B cell (primary cell): ENCODE results near the gene PRR23C. TPM values are rescaled to one million over a fixed set of nuclear protein-coding genes. Genes with fewer than 3 reads are reported as not detected.
"Not testable (repeated sequence)": the region's sequence is repeated elsewhere in the genome, so short reads cannot be mapped to it uniquely, and the experiment has no call there.

Source experiments
- ATAC-seq: fragments of 200-7000 bp; cut with Tn5 transposase; one replicate; pipeline ENCODE4 v1.10.0; 2021; ENCODE audit warnings: low read depth, mild to moderate bottlenecking, moderate number of reproducible peaks, moderate library complexity
- CTCF ChIA-PET: fragments of 350-600 bp; sonication (Branson Sonifier 250); formaldehyde crosslinking; loops from one replicate; lab custom pipeline; 2021; ENCODE audit warnings: antibody characterized with exemption, inconsistent platforms; lab: Charles Lee
- POLR2A ChIA-PET: fragments of 350-600 bp; sonication (Branson Sonifier 250); formaldehyde crosslinking; loops from one replicate; lab custom pipeline; 2021; ENCODE audit warnings: antibody characterized with exemption; lab: Charles Lee
- DNase-seq: peaks from one replicate; pipeline ENCODE4 v3.0.0; 2013
- H2AFZ ChIP-seq: 2 replicates; pipeline ENCODE4 v1.6.1; 2012; ENCODE audit warnings: mild to moderate bottlenecking, low read depth, low read length; ENCODE audit not compliant: insufficient read depth, poor library complexity, severe bottlenecking
- H3K27ac ChIP-seq, 2 donors: 1 replicate in 1 of 2; 2 replicates in 1 of 2; pipeline ENCODE4 v1.5.1; 2012 to 2013; ENCODE audit warnings: low read length in 2 of 2, mild to moderate bottlenecking in 2 of 2, moderate library complexity in 1 of 2
- H3K27me3 ChIP-seq, 4 experiments: fragments of 200-600 bp in 1 of 4; sonication (generic) in 1 of 4; replicated peaks in 1 of 4; 1 replicate in 2 of 4; 2 replicates in 2 of 4; pipeline versions ENCODE4 v1.6.1 to v1.7.0; 2013 to 2016; ENCODE audit warnings: low read length in 3 of 4, mild to moderate bottlenecking in 2 of 4, mixed read lengths in 1 of 4, moderate library complexity in 1 of 4; ENCODE audit not compliant: insufficient read depth in 4 of 4, control insufficient read depth in 3 of 4; ENCODE audit errors: control extremely low read depth in 1 of 4
- H3K36me3 ChIP-seq, 2 experiments: replicated peaks in 1 of 2; 1 replicate in 1 of 2; 2 replicates in 1 of 2; pipeline versions ENCODE4 v1.6.1 to v1.7.1; 2013; ENCODE audit warnings: low read length in 1 of 2; ENCODE audit not compliant: insufficient read depth in 2 of 2, control insufficient read depth in 1 of 2; ENCODE audit errors: control extremely low read depth in 1 of 2, extremely low read depth in 1 of 2
- H3K4me1 ChIP-seq, 2 donors: fragments of 200-600 bp in 1 of 2; sonication (generic) in 1 of 2; 1 replicate in 1 of 2; 2 replicates in 1 of 2; pipeline versions ENCODE4 v1.5.1 to v1.6.1; 2013 to 2017; ENCODE audit warnings: low read length in 2 of 2; ENCODE audit not compliant: control insufficient read depth in 2 of 2, insufficient read depth in 2 of 2
- H3K4me2 ChIP-seq: replicated peaks from 2 replicates; pipeline ENCODE3; 2012; ENCODE audit warnings: mild to moderate bottlenecking, low read depth, low read length; ENCODE audit not compliant: poor library complexity, severe bottlenecking
- H3K4me3 ChIP-seq, 5 experiments: fragments of 200-600 bp in 1 of 5; sonication (generic) in 1 of 5; 1 replicate in 3 of 5; 2 replicates in 2 of 5; pipeline versions ENCODE4 v1.5.1 to v1.7.0; 2011 to 2016; ENCODE audit warnings: low read length in 4 of 5, mild to moderate bottlenecking in 4 of 5, low read depth in 2 of 5, control low read depth in 1 of 5, moderate library complexity in 1 of 5; ENCODE audit not compliant: insufficient read depth in 1 of 5; ENCODE audit errors: control extremely low read depth in 1 of 5, extremely low read depth in 1 of 5
- H3K79me2 ChIP-seq: fragments of 200-600 bp; sonication (generic); one replicate; pipeline ENCODE4 v1.6.0; 2016; ENCODE audit warnings: low read length; ENCODE audit not compliant: control insufficient read depth, insufficient read depth
- H3K9ac ChIP-seq: fragments of 200-600 bp; sonication (generic); 2 replicates; pipeline ENCODE4 v1.6.1; 2017; ENCODE audit warnings: mild to moderate bottlenecking, low read length, moderate library complexity
- H3K9me3 ChIP-seq, 3 donors: one replicate each; pipeline versions ENCODE4 v1.6.1 to v1.7.1; 2013; ENCODE audit warnings: low read length in 2 of 3; ENCODE audit not compliant: control insufficient read depth in 2 of 3, insufficient read depth in 1 of 3; ENCODE audit errors: control extremely low read depth in 1 of 3
- H4K20me1 ChIP-seq: 2 replicates; pipeline ENCODE4 v1.6.0; 2012; ENCODE audit warnings: mild to moderate bottlenecking, low read length; ENCODE audit not compliant: insufficient read depth, control insufficient read depth, poor library complexity, severe bottlenecking
- H3K27ac Mint-ChIP-seq: one replicate; pipeline ENCODE4 v1.8.0; 2021; ENCODE audit warnings: mixed read lengths
- H3K27me3 Mint-ChIP-seq: one replicate; pipeline ENCODE4 v1.8.0; 2021; ENCODE audit warnings: mixed read lengths
- H3K4me1 Mint-ChIP-seq: one replicate; pipeline ENCODE4 v1.8.0; 2021; ENCODE audit warnings: mixed read lengths
- H3K4me3 Mint-ChIP-seq: one replicate; pipeline ENCODE4 v1.8.0; 2021; ENCODE audit warnings: mixed read lengths
- H3K9me3 Mint-ChIP-seq: one replicate; pipeline ENCODE4 v1.8.0; 2022; ENCODE audit warnings: mixed read lengths; ENCODE audit not compliant: insufficient read depth
- CTCF ChIP-seq: fragments of 200-600 bp; IDR thresholded peaks from one replicate; pipeline ENCODE4 v1.8.0; 2022; ENCODE audit warnings: antibody characterized with exemption, mild to moderate bottlenecking
- EZH2 ChIP-seq: IDR thresholded peaks from 2 replicates; pipeline ENCODE4 v1.6.1; 2012; ENCODE audit warnings: borderline replicate concordance, low read depth, mild to moderate bottlenecking, moderate library complexity, low read length; ENCODE audit not compliant: insufficient read depth, poor library complexity, severe bottlenecking
- WGBS: methylation state at CpG from one replicate; pipeline ENCODE4 v1.1.5; 2013; ENCODE audit warnings: missing lambda C conversion rate; ENCODE audit not compliant: insufficient coverage; 5-methylcytosine and 5-hydroxymethylcytosine counted together
- intact Hi-C: fragments of 100-400 bp; cut with micrococcal nuclease; formaldehyde crosslinking; loops from one replicate; pipeline ENCODE4 v1.10.0; 2022
- polyA plus RNA-seq: library from polyadenylated mRNA; depleted of rRNA; stranded (reverse); fragments of >200 nt; gene quantifications from 2 replicates; pipeline ENCODE4 v1.2.3, GENCODE V29; 2012
- total RNA-seq, 2 donors: library from RNA; stranded (reverse); fragments of 120-200 nt in 1 of 2; gene quantifications; 1 replicate in 1 of 2; 2 replicates in 1 of 2; pipeline versions ENCODE4 v1.2.3 to v1.2.4, GENCODE V29; 2013 to 2022

Gene PRR23C
- total and polyA plus RNA-seq, 2 donors (not counting 1 experiment from before 2014, with no cell fraction given) = not detected

GRCh38 chr3:139032326-139033002 lies 12.2 kb downstream of the PRR23C start:
- Histone ChIP-seq H3K4me3 (no peak overlapping the region), H3K9ac (no peak overlapping the region), H4K20me1 (no peaks in the 10 kb centered on the region), H2AFZ (no peak overlapping the region), H3K4me1 (no peaks in the 10 kb centered on the region), H3K36me3 (no peaks in the 10 kb centered on the region), H3K79me2 (no peaks in the 10 kb centered on the region), H3K9me3 (peaks cover 0 to 7% (median 1%) of the 10 kb centered on the region in 3 donors), H3K27ac (no peak overlapping the region), H3K27me3 (no peaks in the 10 kb centered on the region), H3K4me2 (no peak overlapping the region)
- DNase-seq (no peak), ATAC-seq (no peak)
- Mint-ChIP-seq H3K27me3 (no peaks in the 10 kb centered on the region), H3K27ac (no peak overlapping the region), H3K4me3 (no peak overlapping the region), H3K9me3 (peaks cover 8% of the 10 kb centered on the region), H3K4me1 (no peaks in the 10 kb centered on the region)
- CTCF ChIA-PET = no interaction called here
- intact Hi-C loops = no loop called here
- TF ChIP-seq EZH2 = no peak
- TF ChIP-seq CTCF = no peak
- POLR2A ChIA-PET = no interaction called here
- 60% methylated on average over 1 of the region's 2 CpGs for WGBS

- H3K4me1 Mint-ChIP-seq, H3K27ac Mint-ChIP-seq, H3K27ac ChIP-seq, CTCF ChIA-PET, H3K36me3 ChIP-seq, H3K4me3 Mint-ChIP-seq, ATAC-seq, H3K4me2 ChIP-seq, H2AFZ ChIP-seq, H3K4me1 ChIP-seq, H4K20me1 ChIP-seq, H3K27me3 Mint-ChIP-seq, H3K9me3 ChIP-seq, H3K9me3 Mint-ChIP-seq, H3K9ac ChIP-seq, intact Hi-C loops, H3K4me3 ChIP-seq, POLR2A ChIA-PET, H3K79me2 ChIP-seq, H3K27me3 ChIP-seq, DNase-seq: not testable (repeated sequence)
These were observed 14.1 kb downstream of the PRR23C start for GRCh38 chr3:139030576-139030975.
